GM12874 (cell line): ENCODE results near the gene ALDH1L1.

Experiments
- CTCF ChIP-seq: IDR thresholded peaks from 2 replicates; pipeline ENCODE4 v1.5.1; 2011; ENCODE audit warnings: low read depth, mild to moderate bottlenecking, control low read depth, low read length, moderate library complexity; ENCODE audit not compliant: insufficient read depth

ALDH1L1 gene

GRCh38 chr3:126127452-126127851 is 52.9 kb downstream of the ALDH1L1 start:
- no peak for TF ChIP-seq CTCF

GRCh38 chr3:126126811-126127431 is 53.5 kb downstream of the ALDH1L1 start:
- TF ChIP-seq CTCF, result no peak

- TF ChIP-seq CTCF, result no peak
Measured at GRCh38 chr3:126126286-126126685, 54.1 kb downstream of the ALDH1L1 start.

- TF ChIP-seq CTCF, result no peak
Measured at GRCh38 chr3:126125781-126126251, 54.6 kb downstream of the ALDH1L1 start.

- TF ChIP-seq CTCF, result no peak
Measured at GRCh38 chr3:126125341-126125740, 55.0 kb downstream of the ALDH1L1 start.

GRCh38 chr3:126124896-126125295 is 55.5 kb downstream of the ALDH1L1 start:
- no peak for TF ChIP-seq CTCF

- no peak for TF ChIP-seq CTCF
Measured at GRCh38 chr3:126124148-126124868, 56.1 kb downstream of the ALDH1L1 start.
